Suppressor macrophage (primary cell): ENCODE results near the gene SEPTIN1.
"Not testable (repeated sequence)": the region's sequence is repeated elsewhere in the genome, so short reads cannot be mapped to it uniquely, and the experiment has no call there.

Source experiments
- DNase-seq, 4 experiments: peaks; one replicate each; pipeline ENCODE4 v3.0.0-alpha.2; 2020 to 2022

The SEPTIN1 gene

DNA sequence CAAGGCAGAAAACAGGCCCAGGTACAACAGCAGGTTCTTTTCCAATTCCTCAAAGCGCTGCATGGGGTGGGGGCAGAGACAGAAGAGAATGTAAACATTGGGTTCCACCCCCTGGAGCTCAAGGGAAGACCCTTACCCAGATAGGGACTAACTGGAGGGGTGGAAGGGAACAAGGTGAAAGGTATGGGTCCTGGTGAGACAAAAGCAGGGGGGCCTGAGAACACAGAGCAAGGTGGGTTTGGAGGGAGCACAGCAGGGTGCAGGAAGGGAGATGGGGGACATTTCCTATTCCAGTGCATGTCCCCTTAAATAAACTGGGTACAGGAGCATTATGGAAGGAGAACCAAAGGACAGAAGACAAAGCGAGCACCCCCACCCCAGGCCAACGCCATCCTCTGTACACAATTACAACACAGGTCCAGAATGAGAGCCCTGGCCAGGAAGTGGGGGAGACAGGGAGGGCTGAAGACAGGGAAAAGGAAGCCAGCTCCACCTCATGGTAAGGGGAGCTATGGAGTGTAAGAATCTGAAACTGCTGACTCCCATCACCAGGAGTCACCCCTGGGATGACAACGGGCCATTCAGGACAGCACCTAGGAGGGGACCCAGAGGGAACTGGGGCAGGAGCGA lies 25.2 kb downstream of the SEPTIN1 start:
- no peak for DNase-seq

DNA sequence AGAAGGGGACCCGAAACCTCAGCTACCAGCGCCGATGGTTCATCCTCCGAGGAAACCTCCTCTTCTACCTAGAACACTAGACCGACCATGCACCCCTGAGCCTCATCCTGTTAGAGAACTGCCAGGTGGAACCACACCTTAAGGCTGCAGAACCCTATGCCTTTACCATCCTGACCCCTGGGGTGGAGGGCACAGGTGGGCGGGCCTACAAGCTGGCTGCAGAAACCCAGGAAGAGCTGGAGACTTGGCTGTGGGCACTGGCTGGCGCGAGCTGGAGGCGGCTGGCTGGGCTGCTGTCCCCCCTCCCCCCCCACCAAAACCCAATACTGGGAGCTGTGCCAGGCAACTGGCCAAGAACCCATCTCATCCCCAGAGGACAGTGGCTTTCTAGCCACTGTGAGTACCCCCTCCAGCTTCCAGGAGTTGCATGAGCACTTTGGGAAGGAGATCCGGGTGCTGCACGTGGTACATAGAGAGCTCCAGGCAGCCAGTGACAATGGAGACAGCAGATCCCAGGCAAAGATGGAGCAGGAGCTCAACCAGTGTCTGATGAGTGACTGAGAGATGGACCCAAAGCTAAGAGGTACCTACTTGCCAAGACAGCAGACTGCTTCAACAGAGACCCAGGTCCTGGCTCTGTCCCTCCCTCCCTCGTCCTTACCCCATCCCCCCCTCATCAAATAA lies 25.8 kb downstream of the SEPTIN1 start:
- no peak for DNase-seq

DNA sequence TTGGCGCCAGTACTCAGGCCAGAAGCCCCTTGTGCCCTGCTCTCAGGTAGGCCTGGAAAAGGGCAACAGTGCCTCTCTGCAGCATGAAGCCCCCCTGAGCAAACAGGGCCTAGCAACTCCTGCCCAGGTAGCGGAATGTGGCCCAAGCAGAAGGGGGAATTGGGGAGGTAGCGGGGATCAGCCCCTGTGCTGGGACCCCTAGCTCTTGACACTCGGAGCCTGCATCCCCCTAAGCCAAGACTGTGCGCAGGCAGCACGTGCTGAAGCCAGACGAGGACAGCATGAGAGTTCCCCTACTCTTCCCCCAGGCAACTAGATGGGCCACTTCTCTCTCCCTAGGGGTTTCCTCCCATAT lies 26.4 kb downstream of the SEPTIN1 start:
- no peak for DNase-seq

DNA sequence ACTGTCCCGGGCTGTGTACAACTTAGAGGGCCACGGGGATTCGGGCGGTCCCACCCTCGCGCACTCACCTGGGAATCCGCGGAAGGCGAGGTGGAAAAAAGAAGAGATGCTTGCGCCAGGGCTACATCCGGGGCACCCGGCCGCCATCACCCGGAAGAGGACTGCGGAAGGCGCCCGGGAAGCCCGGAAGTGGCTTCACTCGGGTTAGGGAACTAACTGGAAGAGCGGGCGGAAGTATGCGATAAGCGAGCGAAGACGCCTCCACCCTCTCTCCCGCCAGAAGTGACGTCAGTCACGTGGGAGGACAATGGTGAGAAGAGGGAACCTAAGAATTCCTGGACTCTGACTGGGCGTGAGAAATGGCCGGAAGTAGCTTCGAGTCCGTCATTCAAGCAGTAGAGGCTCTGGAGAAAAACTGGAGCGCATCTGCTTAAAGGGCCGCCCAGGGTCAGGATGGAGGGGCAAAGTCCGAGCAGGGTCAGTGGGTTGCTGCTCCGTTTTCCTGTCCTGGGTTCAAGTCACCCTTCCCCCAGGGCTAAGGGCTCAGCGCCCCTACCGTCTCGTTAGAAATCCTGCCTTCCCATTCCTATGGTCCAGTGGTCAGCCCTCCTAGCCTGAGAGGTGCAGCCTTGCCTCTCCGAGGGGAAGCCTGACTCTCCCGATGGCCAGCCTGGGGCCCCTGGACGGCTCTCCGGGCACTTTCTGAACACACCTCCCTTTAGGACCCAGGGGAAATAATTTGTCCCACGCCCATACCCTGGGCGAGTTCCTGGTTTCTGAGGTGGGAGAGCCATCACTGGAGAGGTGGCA lies 27.0 kb downstream of the SEPTIN1 start, which contains the start of gene CD2BP2:
Gene CD2BP2, minus strand, starts transcription at position 165 of the 810 bp plus-strand sequence. CDS start 627 bp downstream, outside the sequence.
- peak; percentile 99 to 100 (median 100) for DNase-seq

DNA sequence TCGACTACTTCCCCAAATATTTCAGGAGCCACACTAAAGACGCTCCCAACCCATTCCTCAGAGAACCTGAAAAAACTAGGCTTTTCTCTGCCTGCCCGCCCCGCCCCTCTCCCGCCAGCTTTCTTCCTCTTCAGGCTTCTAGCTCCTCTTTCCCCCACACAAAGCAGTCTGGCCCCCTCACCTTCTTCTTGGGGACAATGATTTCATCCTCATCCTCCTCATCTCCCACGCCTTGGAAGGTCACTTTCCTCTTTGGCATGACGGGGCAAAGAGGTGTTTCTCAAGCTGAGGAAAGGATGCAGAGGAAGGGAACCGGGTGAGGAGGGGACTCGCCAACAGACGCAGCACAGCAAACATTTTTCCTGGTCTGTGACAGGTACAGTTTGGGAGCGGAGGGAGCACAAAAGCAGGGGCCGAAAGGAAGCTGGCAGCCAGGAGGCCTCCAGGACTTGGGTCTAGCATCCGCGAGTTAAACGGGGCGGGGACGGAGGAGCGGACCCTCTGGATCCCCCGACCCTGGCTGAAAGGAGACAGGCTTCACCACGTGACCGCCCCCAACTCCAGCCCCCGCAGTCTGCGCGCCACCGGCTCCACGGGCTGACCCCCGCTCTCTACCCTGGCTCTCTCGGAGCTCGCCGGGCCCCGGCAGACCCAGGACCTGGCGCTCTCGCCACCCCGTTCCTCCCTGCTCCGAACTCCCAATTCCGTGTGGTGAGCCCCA lies 27.8 kb downstream of the SEPTIN1 start:
- DNase-seq: peak; percentile 63 to 85 (median 81)

DNA sequence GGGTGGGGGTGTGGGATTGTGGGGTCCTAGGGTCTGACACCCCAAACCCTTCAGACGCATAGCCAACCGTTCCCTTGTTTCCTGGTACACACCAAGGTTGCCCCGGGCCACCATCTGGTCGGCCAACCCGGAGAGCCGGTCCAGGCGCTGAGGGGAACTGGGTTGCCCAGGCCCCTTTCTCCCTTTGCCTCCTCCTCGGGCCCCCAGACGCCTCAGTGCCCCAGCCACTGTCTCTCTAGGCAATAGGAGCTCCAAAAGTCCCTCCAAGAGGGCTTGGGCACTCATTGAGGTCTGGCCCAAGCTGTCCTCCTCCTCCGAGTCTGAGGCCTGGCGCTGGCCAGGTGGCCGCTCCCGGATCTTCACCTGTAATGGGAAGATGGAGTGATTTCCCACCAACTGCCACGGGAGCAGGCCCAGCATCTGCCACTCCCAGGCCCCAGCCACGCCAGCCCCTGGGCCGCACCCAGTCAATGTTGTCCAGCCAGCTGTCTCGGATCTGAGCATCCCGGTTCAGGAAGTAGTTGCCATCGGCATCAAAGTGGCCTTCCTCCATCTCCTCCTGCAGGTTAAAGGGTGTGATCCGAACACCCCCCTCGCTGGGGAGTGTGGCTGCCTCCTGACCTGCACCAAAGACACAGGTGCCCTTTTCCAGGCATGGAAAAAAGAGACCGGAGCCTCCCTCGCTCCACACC lies 28.8 kb downstream of the SEPTIN1 start:
- no peak for DNase-seq

DNA sequence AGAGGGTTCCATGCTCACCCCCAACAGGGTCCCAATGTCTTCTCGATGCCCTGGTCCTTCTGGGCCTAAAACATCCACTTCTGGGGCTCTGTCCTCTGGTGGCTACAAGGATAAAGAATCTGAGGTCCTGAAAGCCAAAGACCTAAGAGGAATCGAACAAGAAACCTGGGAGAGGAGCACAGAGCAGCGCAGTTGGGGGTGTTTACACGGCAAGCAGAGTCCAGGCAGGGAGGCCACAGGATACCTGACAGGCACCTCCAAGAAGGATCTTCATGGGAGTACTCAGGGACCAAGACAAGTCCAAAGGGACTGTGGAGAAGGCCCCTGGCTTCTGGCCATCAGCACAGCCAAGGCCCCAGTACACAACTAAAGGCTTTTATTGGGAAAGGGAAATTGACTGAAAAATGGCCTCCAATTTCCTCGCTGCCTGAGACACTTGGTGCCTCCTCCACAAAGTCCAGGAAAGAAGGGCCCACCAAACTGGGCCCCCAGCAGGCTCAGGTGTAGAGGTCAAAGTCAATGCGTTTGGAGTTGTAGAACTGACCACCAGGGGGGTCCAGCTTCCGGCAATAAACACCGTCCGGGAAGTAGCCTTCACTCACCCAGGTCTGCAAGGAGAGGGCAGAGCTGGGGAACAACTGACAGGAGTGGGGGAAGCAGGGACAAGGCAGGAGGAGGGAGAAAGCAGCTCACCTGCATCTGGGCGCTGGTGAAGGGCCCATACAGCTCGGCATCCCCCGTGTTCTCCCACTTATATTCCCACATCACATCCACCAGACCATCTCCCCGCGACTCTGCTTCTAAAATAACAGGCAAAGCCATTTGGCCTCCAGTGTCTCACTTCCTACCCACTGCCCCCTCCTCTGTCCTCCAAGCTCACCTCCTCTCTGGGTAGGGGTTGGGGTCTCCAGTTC lies 29.6 kb downstream of the SEPTIN1 start:
- no peak for DNase-seq

DNA sequence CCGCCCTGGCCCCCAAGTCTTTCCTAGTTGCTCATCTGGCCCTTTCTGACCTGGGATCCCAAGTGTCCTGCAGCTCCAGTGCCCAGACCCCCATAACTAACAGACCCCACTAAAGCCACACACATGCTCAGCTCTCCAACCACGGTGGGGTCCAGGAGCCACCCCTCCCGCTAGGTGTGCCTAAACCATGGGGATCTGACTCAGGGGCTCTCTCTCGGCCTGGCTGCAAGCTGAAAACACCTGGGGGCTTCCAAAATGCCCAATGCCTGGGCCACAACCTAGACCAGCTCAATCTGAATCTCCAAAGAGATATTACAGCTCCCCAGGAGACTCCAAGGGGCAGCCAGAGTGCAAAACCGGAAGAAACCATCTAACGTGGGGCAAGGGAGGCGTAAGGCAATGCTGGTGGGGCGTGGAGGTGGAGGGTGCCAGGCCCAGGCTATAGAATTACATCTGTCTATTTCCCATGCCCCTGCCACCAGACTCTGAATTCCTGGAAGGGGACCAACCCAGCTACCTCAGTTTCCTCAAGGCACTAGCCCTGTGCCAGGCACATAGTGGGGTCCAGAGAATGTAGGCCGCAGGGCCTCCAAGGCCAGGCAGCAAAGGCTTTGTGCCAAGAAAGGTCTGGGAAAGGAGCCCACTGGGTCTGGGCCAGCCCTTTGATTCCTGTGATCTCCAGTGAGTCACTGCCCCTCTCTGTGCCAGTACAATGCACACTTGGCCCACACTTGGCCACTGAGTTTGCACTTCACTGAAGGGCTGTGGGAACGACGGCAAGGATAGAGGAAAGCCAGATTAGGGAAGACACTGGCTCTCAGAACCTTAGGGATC lies 30.6 kb downstream of the SEPTIN1 start:
- DNase-seq: no peak

DNA sequence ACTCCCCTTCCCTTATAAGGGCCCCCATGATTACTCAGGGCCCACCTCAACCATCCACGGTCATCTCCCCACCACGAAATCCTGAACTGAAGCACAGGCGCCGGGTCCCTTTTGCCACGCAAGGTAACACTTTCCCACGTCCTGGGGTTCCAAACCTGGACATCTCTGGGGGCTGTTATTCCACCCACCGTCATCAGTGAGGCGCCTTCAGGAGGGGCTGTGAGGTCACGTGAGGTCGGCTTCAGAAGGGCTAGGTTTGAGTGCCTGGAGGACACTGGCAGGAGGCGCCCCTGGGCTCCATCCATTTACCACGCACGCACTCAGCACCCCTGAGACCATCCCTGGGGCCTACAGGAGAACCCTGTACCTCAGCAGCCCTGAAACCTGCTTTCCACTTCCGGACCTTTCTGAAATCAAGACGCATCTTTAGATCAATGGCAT lies 31.3 kb downstream of the SEPTIN1 start:
- DNase-seq: no peak

DNA sequence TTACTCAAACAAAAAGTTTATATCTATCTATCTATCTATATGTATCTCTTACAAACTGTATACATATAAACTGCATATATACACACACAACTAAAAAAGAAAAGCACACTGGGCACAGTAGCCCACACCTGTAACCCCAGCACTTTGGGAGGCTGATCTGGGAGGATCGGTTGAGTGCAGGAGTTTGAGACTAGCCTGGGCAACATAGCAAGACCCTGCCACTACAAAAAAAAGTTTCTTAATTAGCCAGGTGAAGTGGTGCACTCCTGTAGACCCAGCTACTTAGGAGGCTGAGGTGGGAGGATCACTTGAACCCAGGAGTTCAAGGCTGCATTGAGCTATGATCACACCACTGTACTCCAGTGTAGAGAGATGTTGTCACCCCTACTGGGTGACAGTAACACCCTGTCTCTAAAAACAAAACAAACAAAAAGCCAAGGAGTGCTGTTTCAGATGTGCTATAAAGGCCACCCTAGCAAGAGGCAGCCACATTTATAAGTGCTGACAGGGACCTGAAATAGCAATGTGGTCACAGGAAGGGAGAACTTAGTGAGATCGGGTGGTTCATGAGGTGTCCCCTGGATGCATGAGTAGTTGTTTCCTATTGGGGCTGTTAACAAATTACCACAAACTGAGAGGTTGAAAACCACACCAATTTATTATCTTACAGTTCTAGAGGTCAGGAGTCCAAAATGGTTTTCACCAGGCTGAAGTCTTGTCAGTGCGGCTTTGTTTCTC lies 32.1 kb downstream of the SEPTIN1 start:
- DNase-seq: peak in 1 of 4 experiments; percentile 20

DNA sequence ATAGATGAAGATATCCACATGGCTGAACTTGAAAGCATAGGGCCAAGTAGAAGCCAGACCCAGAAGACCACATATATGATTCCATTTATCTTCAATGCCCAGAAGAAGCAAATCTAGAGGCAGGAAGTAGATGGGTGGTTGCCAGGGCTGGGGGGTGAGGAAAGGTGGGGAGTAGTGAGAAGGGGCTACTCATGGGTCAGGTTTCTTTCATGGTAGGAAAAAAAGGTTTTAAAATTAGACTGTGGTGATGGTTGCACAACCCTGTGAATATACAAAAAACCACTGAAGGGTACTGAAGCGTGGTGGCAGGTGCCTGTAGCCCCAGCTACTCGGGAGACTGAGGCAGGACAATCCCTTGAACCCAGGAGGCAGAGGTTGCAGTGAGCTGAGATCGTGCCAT lies 32.7 kb downstream of the SEPTIN1 start:
- DNase-seq: no peak

DNA sequence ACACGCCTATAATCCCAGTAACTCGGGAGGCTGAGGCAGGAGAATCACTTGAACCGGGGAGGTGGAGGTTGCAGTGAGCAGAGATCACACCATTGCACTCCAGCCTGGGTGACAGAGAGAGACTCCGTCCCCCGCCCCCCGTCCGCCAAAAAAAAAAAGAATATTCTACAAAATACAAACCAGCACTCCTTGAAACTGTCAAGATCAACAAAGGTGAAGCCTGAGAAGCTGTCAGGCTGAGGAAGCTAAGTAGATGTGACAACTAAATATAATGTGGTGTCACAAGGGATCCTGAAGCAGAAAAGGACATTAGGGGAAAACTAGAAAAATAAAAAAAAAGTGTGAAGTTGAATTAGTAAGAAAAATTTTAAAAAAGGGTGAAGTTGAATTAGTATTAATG lies 33.4 kb downstream of the SEPTIN1 start:
- no peak for DNase-seq

DNA sequence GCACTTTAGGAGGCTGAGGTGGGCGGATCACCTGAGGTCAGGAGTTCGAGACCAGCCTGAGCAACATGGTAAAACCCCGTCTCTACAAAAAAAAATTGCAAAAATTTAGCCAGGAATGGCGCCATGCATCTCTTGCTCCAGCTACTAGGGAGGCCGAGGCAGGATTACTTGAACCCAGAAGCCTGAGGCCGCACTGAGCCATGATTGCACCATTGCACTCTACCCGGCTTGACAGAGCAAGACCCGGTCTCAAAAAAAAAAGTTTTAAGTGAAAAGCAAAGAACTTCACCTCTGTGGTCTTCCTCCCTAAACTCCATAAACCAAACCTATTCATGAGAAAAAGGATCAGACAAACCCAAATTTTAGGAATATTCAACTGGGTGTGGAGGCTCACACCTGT lies 34.2 kb downstream of the SEPTIN1 start:
- no peak for DNase-seq

DNA sequence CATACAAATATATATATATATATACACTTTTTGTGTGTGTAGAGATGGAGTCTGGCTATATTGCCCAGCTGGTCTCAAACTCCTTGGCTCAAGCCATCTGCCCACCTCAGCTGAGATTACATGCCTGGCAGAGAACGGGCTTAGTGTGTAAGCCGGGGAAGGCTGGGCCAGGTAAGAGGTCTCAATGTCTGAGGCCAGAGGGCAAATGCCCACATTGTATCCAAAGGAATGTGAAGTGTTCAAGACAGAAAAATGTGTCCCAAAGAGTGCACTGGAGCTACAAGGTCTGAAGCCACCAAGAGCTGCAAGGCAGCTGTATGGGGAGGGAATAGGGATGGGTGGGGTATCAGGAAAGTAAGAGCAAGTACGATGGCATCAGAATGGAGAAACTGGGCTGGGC lies 36.1 kb downstream of the SEPTIN1 start:
- no peak for DNase-seq

DNA sequence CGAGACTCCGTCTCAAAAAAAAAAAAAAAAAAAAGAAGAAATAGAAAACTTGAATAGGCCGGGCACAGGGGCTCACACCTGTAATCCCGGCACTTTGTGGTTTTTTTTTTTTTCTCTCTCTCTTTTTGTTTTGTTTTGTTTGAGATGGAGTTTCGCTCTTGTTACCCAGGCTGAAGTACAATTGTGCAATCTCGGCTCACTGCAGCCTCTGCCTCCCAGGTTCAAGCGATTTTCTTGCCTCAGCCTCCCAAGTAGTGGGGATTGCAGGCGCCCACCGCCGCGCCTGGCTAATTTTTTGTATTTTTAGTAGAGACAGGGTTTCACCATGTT lies 38.9 kb downstream of the SEPTIN1 start:
- DNase-seq: not testable (repeated sequence)

DNA sequence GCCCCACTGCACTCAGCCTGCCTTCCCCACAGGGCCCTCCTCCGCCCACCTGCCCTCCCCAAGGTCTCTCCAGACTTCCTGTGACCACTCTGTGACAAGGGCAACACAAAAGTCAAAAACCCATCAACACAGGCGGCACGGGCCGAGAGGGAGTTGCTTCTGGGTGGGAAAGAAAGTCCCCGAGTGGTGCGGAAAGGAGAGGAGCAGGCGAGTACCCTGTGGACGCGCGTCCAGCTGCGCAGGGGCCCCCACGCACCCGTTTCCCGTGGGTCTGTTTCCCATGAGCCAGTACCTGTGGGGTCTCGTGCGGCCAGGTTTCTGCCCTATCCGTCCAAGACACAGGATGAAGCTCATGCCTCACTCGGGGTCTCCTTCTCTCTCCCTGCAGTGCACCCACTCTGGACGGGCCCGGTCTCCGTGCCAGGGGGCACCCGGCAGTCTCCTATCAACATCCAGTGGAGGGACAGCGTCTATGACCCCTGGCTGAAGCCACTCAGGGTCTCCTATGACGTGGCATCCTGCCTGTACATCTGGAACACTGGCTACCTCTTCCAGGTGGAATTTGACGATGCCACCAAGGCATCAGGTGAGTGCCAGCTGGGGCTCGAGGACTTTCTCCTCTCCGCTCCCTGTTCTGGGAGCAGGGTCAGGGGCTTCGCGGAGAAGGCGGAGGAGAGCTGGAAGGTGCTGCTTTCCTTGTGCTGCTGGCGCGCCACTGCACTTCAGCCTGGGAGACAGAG lies 39.4 kb downstream of the SEPTIN1 start:
- no peak for DNase-seq

DNA sequence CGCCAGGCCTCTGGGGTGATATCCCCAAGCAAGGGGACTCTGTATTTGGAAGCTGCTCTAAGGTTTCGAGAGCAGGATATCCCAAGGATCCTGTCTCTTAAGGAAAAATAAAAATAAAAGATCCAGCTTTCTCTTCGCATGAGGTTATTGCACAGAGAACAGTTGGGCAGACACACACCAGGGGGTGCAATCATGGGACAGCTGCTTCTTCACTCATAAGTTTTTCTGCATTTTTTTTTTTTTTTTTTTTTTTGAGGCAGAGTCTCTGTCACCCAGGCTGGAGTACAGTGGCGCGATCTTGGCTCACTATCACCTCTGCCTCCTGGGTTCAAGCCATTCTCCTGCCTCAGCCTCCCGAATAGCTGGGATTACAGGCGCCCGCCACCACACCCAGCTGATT lies 40.4 kb downstream of the SEPTIN1 start:
- not testable (repeated sequence) for DNase-seq

DNA sequence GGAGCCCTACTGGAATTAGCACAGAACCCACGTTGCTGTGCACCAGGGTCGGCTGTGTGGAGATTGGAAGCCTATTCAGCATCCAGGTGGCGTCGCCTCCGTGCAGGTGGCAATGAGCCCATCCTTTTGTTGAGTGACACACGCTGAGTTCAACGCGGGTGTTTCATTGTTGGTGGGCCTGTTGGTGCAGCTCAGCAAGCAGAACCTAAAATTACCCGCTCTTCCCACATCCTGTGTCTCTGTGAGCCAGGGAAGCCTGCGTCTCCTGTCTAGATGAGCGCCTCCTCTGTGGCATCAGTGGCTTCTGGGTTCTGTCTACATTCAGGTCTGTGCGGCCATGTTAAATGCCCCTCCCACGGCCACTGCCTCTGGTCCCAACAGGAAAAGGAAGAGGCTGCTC lies 41.7 kb downstream of the SEPTIN1 start:
- DNase-seq: no peak

DNA sequence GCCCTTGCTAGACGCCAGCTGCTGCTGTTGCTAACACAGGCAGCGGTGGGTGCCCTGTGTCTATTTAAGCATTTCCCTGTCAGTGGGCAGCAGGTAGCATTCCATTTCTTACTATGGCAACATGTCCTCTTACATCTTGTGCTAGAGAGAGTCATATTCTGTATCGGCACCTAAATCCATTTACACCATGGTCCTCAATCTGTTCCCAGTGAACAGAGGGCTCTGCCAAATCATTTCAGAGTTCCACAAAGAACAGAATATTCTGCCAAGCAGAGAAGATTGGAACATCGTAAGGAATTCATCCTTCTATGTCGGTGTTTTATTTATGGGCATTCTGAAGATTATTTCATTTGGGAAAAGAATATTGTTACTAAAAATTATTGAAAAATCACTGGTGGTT lies 43.6 kb downstream of the SEPTIN1 start:
- not testable (repeated sequence) for DNase-seq
